Upper lobe of right lung (tissue), 1 donor: ENCODE measurements around the gene MTHFSD. TPM values are rescaled to one million over a fixed set of nuclear protein-coding genes. Genes with fewer than 3 reads are reported as not detected.
A peak's percentile ranks its signal among the peaks of the same experiment; 100 is the strongest.

Experiments used
- ATAC-seq: fragments of 200-7000 bp; cut with Tn5 transposase; one replicate; pipeline ENCODE4 v1.9.1; 2020; ENCODE audit warnings: mild to moderate bottlenecking, moderate library complexity
- DNase-seq: peaks from one replicate; pipeline ENCODE4 v3.0.0-alpha.2; 2020
- H3K27ac ChIP-seq: fragments of 200-600 bp; one replicate; pipeline ENCODE4 v1.8.0; 2022
- H3K27me3 ChIP-seq: fragments of 200-600 bp; one replicate; pipeline ENCODE4 v1.8.0; 2022; ENCODE audit warnings: mild to moderate bottlenecking
- H3K36me3 ChIP-seq: fragments of 200-600 bp; one replicate; pipeline ENCODE4 v1.8.0; 2022
- H3K4me1 ChIP-seq: fragments of 200-600 bp; one replicate; pipeline ENCODE4 v1.8.0; 2022
- H3K4me3 ChIP-seq: fragments of 200-600 bp; one replicate; pipeline ENCODE4 v1.8.0; 2022; ENCODE audit warnings: mild to moderate bottlenecking
- H3K9me3 ChIP-seq: fragments of 200-600 bp; one replicate; pipeline ENCODE4 v1.8.0; 2022
- intact Hi-C: fragments of 100-400 bp; cut with DNase I; formaldehyde crosslinking; loops from one replicate; pipeline ENCODE4 v1.11.0; 2022
- total RNA-seq: library from RNA; stranded (reverse); fragmentation: NEBNext Ultra II Directional; extraction: Animal tissue kit (Norgen Biotek cat#: 25700); gene quantifications from one replicate; pipeline ENCODE4 v1.2.1, GENCODE V29; 2021
- TF ChIP-seq, protein P1 (sequence below): fragments of 200-600 bp; IDR thresholded peaks from one replicate; pipeline ENCODE4 v1.8.0; 2022; ENCODE audit warnings: antibody characterized with exemption
- donor health status: DM: no; HTN: yes; CAD: no; lungs with severe emphysema.

Gene MTHFSD
- total RNA-seq, 1 donor from 2014 or later: 18.7 TPM

DNA sequence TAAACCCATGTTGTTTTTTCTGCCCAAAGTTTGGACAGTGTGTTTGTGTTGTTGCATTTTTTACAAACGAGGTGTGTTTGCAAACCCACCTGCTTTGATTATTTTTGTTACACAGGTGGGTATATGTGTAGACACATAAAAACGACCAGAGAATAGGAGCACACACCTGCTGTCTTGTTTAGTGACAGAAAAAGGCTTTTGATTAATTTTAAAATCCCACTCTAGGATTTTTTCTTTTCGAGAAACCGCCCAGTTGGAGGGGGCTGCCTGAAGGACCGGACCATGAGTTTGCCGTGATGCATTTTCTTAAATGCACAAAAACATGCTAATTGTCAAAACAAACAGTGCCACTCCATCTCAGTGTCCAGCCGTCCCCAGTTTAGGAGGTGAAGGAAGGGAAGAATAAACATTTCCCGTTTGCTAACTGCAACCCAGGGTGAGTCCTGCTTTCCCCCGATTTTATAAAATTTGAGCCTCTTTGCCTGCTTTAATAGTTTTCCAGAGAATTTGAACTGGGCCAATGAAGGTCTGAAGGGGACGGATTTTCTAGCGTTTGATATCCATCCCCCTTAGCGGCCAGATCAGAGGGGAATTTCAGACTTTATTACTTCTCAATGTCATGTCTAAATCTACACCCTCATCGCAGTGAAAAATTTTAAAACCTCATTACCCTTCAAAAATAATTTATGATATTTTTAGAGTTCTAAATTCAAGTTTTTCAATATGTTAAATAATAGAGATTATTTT lies 14.8 kb upstream of the MTHFSD start:
- TF ChIP-seq, protein P1, sequence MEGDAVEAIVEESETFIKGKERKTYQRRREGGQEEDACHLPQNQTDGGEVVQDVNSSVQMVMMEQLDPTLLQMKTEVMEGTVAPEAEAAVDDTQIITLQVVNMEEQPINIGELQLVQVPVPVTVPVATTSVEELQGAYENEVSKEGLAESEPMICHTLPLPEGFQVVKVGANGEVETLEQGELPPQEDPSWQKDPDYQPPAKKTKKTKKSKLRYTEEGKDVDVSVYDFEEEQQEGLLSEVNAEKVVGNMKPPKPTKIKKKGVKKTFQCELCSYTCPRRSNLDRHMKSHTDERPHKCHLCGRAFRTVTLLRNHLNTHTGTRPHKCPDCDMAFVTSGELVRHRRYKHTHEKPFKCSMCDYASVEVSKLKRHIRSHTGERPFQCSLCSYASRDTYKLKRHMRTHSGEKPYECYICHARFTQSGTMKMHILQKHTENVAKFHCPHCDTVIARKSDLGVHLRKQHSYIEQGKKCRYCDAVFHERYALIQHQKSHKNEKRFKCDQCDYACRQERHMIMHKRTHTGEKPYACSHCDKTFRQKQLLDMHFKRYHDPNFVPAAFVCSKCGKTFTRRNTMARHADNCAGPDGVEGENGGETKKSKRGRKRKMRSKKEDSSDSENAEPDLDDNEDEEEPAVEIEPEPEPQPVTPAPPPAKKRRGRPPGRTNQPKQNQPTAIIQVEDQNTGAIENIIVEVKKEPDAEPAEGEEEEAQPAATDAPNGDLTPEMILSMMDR: no peak
- H3K4me1 ChIP-seq: peaks cover 3% of the 10 kb centered on the region
- no peak overlapping the region for H3K4me3 ChIP-seq
- intact Hi-C loops: loop anchor here (10.0 kb wide), 2 partner anchors 195 to 495 kb away; no protein-coding TSS in a partner anchor
- H3K27ac ChIP-seq: no peak overlapping the region
- no peak for ATAC-seq
- no peaks in the 10 kb centered on the region for H3K9me3 ChIP-seq
- no peak for DNase-seq
- no peaks in the 10 kb centered on the region for H3K36me3 ChIP-seq
- H3K27me3 ChIP-seq: peaks cover 93% of the 10 kb centered on the region

DNA sequence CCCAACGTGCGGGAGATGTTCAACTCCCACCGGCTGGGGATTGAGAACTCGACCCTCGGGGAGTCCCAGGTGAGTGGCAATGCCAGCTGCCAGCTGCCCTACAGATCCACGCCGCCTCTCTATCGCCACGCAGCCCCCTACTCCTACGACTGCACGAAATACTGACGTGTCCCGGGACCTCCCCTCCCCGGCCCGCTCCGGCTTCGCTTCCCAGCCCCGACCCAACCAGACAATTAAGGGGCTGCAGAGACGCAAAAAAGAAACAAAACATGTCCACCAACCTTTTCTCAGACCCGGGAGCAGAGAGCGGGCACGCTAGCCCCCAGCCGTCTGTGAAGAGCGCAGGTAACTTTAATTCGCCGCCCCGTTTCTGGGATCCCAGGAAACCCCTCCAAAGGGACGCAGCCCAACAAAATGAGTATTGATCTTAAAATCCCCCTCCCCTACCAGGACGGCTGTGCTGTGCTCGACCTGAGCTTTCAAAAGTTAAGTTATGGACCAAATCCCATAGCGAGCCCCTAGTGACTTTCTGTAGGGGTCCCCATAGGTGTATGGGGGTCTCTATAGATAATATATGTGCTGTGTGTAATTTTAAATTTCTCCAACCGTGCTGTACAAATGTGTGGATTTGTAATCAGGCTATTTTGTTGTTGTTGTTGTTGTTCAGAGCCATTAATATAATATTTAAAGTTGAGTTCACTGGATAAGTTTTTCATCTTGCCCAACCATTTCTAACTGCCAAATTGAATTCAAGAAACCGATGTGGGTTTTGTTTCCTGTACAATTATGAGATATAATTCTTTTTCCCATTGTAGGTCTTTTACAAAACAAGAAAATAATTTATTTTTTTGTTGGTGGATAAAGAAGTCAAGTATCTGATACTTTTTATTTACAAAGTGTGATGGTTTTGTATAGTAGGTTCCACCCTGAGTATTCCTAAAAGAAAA lies 13.9 kb upstream of the MTHFSD start:
- DNase-seq (no peak), ATAC-seq (no peak)
- TF ChIP-seq, protein P1: no peak
- no peaks in the 10 kb centered on the region for H3K9me3 ChIP-seq
- intact Hi-C loops: loop anchor here (10.0 kb wide), 1 partner anchor 496 kb away; no protein-coding TSS in a partner anchor
- peaks cover 6% of the 10 kb centered on the region for H3K4me1 ChIP-seq
- peaks cover 93% of the 10 kb centered on the region for H3K27me3 ChIP-seq
- H3K4me3 ChIP-seq: peak overlapping the region; percentile 14
- no peak overlapping the region for H3K27ac ChIP-seq
- H3K36me3 ChIP-seq: no peaks in the 10 kb centered on the region

DNA sequence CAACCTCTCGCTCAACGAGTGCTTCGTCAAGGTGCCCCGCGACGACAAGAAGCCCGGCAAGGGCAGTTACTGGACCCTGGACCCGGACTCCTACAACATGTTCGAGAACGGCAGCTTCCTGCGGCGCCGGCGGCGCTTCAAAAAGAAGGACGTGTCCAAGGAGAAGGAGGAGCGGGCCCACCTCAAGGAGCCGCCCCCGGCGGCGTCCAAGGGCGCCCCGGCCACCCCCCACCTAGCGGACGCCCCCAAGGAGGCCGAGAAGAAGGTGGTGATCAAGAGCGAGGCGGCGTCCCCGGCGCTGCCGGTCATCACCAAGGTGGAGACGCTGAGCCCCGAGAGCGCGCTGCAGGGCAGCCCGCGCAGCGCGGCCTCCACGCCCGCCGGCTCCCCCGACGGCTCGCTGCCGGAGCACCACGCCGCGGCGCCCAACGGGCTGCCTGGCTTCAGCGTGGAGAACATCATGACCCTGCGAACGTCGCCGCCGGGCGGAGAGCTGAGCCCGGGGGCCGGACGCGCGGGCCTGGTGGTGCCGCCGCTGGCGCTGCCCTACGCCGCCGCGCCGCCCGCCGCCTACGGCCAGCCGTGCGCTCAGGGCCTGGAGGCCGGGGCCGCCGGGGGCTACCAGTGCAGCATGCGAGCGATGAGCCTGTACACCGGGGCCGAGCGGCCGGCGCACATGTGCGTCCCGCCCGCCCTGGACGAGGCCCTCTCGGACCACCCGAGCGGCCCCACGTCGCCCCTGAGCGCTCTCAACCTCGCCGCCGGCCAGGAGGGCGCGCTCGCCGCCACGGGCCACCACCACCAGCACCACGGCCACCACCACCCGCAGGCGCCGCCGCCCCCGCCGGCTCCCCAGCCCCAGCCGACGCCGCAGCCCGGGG lies 12.9 kb upstream of the MTHFSD start:
- peaks cover 7% of the 10 kb centered on the region for H3K4me1 ChIP-seq
- H3K27me3 ChIP-seq: peaks cover 83% of the 10 kb centered on the region
- H3K27ac ChIP-seq: no peak overlapping the region
- TF ChIP-seq, protein P1: no peak
- intact Hi-C loops: loop anchor here (10.0 kb wide), 1 partner anchor 497 kb away; no protein-coding TSS in a partner anchor
- DNase-seq (no peak), ATAC-seq (no peak)
- peak overlapping the region; percentile 14 for H3K4me3 ChIP-seq
- no peaks in the 10 kb centered on the region for H3K36me3 ChIP-seq
- H3K9me3 ChIP-seq: no peaks in the 10 kb centered on the region

DNA sequence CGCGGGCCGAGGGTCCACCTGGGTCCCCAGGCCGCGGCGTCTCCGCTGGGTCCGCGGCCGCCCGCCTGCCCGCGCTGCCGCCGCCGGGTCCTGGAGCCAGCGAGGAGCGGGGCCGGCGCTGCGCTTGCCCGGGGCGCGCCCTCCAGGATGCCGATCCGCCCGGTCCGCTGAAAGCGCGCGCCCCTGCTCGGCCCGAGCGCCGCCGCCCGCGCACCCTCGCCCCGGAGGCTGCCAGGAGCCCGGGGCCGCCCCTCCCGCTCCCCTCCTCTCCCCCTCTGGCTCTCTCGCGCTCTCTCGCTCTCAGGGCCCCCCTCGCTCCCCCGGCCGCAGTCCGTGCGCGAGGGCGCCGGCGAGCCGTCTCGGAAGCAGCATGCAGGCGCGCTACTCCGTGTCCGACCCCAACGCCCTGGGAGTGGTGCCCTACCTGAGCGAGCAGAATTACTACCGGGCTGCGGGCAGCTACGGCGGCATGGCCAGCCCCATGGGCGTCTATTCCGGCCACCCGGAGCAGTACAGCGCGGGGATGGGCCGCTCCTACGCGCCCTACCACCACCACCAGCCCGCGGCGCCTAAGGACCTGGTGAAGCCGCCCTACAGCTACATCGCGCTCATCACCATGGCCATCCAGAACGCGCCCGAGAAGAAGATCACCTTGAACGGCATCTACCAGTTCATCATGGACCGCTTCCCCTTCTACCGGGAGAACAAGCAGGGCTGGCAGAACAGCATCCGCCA lies 12.1 kb upstream of the MTHFSD start:
- Histone ChIP-seq H3K9me3 (no peaks in the 10 kb centered on the region), H3K27me3 (peaks cover 75% of the 10 kb centered on the region), H3K4me3 (peak overlapping the region; percentile 26), H3K27ac (no peak overlapping the region), H3K36me3 (no peaks in the 10 kb centered on the region), H3K4me1 (peaks cover 7% of the 10 kb centered on the region)
- ATAC-seq (no peak), DNase-seq (no peak)
- TF ChIP-seq, protein P1: no peak
- intact Hi-C loops: loop anchor here (10.0 kb wide), 1 partner anchor 498 kb away; no protein-coding TSS in a partner anchor
